PFSK-1 (cell line): ENCODE measurements around the gene ZBTB5.

Source experiments
- FOXP2 ChIP-seq: optimal IDR thresholded peaks from 2 replicates; pipeline ENCODE3; 2011; ENCODE audit warnings: borderline replicate concordance, control low read depth, inconsistent platforms; ENCODE audit not compliant: insufficient read depth; ENCODE audit errors: extremely low read length, extremely low read depth
- POLR2AphosphoS5 ChIP-seq: IDR thresholded peaks from 2 replicates; pipeline ENCODE4 v1.6.1; 2012; ENCODE audit warnings: low read depth, mild to moderate bottlenecking, control low read depth, low read length, moderate library complexity
- REST ChIP-seq, 2 experiments: IDR thresholded peaks; 2 replicates each; pipeline versions ENCODE4 v1.6.1 to v1.8.0; 2011 to 2012; ENCODE audit warnings: low read depth in 2 of 2, low read length in 2 of 2, control low read depth in 1 of 2, inconsistent platforms in 1 of 2, mild to moderate bottlenecking in 1 of 2, moderate library complexity in 1 of 2; ENCODE audit not compliant: insufficient read depth in 1 of 2
- SIN3A ChIP-seq: IDR thresholded peaks from 2 replicates; pipeline ENCODE4 v1.6.1; 2012; ENCODE audit warnings: mild to moderate bottlenecking, low read length, moderate library complexity, borderline replicate concordance; ENCODE audit not compliant: insufficient read depth
- TAF1 ChIP-seq: IDR thresholded peaks from 2 replicates; pipeline ENCODE4 v1.6.1; 2012; ENCODE audit warnings: low read length, control low read depth, borderline replicate concordance; ENCODE audit not compliant: insufficient read depth

ZBTB5 gene

DNA sequence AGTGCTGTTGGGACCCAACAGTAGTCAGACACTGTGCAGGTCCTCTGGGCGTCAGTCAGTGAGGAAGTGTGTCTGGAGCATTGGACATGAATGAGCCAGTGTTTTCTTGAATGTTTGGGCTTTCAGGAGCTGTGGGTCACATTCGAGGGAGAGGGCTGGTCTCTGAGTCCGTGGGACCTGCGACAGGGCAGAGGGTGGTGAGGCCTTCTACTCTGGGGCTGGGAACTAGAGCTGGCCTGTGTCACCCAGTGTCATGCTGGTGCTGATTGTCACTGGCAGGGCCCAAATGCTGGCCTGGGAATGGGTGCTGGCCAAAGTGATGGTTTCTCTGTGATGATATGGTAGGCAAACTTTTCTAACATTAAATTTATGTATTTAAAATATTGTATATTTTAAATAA lies 30.8 kb upstream of the ZBTB5 start:
- TF ChIP-seq REST (IDR thresholded peaks at IDR 0.05; ENCODE audit: insufficient read depth in 1 of 2, low read depth in 2 of 2, low read length in 2 of 2) = no peak

- no peak for TF ChIP-seq FOXP2
- no peak for TF ChIP-seq TAF1
- no peak for TF ChIP-seq SIN3A
- no peak for TF ChIP-seq REST (IDR thresholded peaks at IDR 0.05; ENCODE audit: insufficient read depth in 1 of 2, low read depth in 2 of 2, low read length in 2 of 2)
- no peak for TF ChIP-seq POLR2AphosphoS5
Measured at GRCh38 chr9:37495571-37495970, 30.3 kb upstream of the ZBTB5 start.

DNA sequence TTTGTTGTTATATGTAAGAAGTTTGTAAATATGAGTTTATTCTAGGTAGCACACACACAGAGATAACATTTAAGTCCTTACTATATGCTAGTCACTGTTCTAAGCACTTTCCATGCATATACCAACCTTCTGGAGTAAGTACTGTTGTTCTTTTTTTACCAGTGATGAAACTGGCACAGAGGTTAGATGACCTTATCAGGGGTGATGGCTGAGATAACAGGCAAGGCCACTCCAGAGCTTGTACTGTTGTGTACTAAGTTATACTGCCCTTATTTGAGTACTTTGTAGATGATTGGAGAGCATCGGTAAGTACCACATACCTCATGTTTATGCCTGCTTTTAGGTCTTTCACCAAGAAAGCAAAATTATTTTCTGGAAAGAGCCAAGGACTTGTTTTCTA lies 26.7 kb upstream of the ZBTB5 start:
- no peak for TF ChIP-seq REST (IDR thresholded peaks at IDR 0.05; ENCODE audit: insufficient read depth in 1 of 2, low read depth in 2 of 2, low read length in 2 of 2)
- TF ChIP-seq FOXP2 = no peak
- TF ChIP-seq POLR2AphosphoS5 = no peak
- no peak for TF ChIP-seq SIN3A
- TF ChIP-seq TAF1 = no peak

- TF ChIP-seq POLR2AphosphoS5 = no peak
- no peak for TF ChIP-seq FOXP2
- no peak for TF ChIP-seq SIN3A
- TF ChIP-seq TAF1 = no peak
- no peak for TF ChIP-seq REST (IDR thresholded peaks at IDR 0.05; ENCODE audit: insufficient read depth in 1 of 2, low read depth in 2 of 2, low read length in 2 of 2)
Measured at GRCh38 chr9:37486616-37487548, 21.6 kb upstream of the ZBTB5 start.

DNA sequence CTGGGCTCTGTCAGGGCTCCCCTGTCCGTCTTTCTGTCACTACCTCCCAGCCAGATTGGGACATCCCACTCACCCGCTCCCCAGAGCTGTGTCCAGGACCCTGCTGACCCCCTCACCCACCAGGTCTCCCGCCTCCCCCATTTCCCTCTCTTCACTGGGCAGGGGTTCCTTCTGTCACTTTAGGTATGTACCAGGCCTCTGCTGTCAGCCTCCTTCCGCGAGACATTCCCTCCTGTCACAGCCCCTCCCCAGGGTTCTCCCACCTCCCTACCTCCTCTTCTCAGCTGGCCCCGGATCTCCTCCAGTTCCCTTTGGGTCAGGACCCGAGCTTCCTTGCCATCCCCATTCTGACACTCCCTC lies 21.0 kb upstream of the ZBTB5 start:
- no peak for TF ChIP-seq FOXP2
- no peak for TF ChIP-seq REST (IDR thresholded peaks at IDR 0.05; ENCODE audit: insufficient read depth in 1 of 2, low read depth in 2 of 2, low read length in 2 of 2)
- TF ChIP-seq SIN3A = no peak
- TF ChIP-seq POLR2AphosphoS5 = no peak
